Activated T-helper 1 cell treated with anti-CD3 and anti-CD28 coated beads, Interleukin-2, amount 50 U/mL, for 16 hours (primary cell): ENCODE results near the gene ZNF385C.

ENCODE experiments used
- DNase-seq, 2 donors: peaks; one replicate each; pipeline ENCODE4 v3.0.0-alpha.2; 2020; ENCODE audit warnings: low read depth in 1 of 2, low spot score in 1 of 2

Gene ZNF385C

GRCh38 chr17:42078396-42079043 lies 19.8 kb downstream of the ZNF385C start:
- no peak for DNase-seq

- DNase-seq: no peak
Measured at GRCh38 chr17:42077755-42078154, 20.5 kb downstream of the ZNF385C start.

- DNase-seq: no peak
Measured at GRCh38 chr17:42076797-42077559, 21.3 kb downstream of the ZNF385C start.

DNA sequence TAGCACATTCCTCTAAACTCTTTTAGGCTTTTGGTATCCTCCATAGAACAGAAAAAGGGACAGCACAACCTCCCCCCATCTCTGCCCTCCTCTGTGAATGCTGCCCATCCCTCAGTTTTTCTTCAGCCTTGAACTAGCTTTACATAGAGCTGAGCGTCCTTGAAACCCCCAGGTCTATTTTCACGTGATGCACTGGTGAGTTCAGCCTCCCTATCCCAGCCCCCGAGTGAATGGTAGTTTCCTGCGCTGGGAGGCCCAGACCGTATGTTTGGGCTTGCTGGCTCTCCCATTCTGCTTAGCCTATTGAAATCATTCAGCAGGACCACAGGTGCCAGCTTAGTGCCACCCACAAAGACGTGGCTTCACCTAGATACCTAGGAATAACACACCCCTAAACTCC lies 22.5 kb downstream of the ZNF385C start:
- no peak for DNase-seq

DNA sequence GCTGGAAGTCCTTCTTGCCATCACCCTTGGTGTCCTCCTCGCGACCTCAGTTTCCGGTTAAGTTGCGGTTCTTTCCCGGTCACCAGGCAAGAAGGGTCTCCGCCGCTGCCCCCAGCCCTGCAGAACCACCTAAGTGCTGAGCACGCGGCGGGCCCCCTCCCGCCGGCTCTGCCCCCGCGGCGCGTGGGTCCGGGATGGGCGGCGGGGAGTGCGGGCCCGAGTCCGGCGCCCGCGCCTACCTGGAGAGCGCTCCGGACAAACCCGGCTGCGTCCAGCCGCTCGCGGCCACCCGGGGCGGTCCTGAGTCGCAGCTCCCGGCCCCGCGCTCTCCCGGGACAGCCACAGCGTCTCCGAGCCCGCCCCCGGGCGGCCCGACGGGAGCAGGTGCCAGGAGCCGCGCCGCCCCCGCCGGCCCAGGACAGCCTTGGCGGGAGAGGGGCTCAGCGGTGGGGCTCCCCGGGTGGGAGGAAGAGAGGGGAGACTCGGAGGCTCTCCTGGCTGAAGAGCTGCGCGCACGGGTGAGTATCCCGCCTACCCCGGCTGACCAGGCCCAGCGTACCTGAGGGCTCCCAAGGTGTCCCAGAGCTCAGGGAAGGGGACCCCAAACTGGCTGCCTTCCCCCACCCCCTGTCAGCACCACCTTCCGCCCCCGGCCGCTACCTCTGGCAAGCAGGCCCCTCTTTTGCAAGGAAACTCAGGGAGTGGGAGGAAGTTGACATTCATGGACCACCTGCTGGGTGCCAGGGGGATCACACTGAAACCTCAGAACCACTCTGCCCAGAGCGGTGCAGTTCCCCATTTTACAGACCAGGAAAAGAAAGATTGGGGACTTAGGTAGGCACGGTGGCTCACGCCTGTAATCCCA lies 25.7 kb downstream of the ZNF385C start:
- DNase-seq: no peak

GRCh38 chr17:42071810-42072209 lies 26.5 kb downstream of the ZNF385C start:
- no peak for DNase-seq

GRCh38 chr17:42068979-42069378 lies 29.3 kb downstream of the ZNF385C start:
- no peak for DNase-seq

DNA sequence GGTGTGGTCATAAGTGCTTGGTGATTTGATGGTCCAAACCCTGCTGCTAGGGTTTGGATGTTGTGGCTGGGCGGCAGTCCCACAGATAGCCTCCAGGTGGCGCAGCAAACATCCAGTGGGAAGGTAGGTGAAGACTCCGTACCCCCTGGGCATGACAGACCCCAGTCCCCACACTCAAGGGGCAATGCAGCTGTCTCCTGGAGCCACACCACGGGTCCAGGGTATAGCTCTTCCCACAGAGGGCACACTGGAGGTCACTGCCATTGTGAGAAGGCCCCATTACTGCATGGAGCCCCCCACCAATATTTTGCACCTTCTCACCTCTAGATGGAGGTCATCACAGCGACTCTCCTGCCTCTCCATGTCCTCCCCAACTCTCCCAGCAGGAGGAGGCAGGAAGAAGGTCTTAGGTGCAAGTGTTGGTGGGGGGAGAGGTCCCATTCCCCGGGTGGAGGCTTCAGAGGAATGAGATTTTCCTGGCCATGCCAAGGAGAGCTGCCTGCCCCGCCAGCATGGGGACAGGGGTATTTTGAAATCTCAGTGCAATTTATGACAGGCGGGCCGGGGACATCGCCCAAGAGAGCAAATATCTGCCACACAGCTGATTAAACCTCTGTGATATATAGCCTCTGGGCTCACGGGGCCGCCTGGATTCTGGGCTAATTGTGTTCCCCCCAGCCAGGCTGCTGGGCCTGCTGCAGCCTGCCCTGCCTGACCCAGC lies 30.7 kb downstream of the ZNF385C start:
- peak; percentile 50 to 62 for DNase-seq

DNA sequence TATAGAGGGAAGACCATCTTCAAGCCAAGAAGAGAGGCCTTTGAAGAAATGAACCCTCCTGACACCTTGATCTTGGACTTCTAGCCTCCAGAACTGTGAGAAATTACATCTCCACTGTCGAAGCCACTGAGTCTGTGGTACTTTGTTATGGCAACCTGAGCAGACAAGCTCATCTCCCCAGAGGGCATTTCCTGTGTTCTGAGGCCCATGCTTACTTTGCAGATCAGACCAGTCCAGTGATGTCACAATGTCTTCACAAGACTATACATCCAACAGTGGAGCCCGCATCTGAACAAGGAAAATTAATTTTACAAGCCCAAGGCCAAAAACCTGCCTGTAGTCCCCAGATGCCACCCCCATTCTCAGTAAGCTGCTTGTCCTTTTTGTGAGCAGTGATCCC lies 33.1 kb downstream of the ZNF385C start:
- no peak for DNase-seq

- no peak for DNase-seq
Measured at GRCh38 chr17:42062681-42063080, 35.6 kb downstream of the ZNF385C start.

- DNase-seq: no peak
Measured at GRCh38 chr17:42061646-42062487, 36.4 kb downstream of the ZNF385C start.

GRCh38 chr17:42060231-42060630 lies 38.0 kb downstream of the ZNF385C start:
- no peak for DNase-seq

DNA sequence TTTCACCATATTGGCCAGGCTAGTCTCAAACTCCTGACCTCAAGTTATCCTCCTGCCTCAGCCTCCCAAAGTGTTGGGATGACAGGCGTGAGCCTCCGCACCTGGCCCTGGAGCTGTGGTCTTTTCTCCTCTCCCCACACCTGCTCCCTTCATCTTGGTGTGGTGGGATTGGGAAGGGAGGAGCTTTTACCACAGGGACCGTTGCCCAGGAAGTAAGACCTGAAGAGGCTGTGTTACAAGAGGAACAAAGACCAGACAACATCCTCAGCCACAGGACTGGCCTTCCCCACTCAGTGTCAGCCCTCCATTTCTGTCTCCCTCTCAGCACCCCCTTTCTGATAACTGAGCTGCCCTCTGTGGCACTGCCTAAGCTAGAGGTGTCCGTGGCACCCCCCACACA lies 38.5 kb downstream of the ZNF385C start:
- DNase-seq: no peak

- no peak for DNase-seq
Measured at GRCh38 chr17:42058063-42058462, 40.2 kb downstream of the ZNF385C start.

DNA sequence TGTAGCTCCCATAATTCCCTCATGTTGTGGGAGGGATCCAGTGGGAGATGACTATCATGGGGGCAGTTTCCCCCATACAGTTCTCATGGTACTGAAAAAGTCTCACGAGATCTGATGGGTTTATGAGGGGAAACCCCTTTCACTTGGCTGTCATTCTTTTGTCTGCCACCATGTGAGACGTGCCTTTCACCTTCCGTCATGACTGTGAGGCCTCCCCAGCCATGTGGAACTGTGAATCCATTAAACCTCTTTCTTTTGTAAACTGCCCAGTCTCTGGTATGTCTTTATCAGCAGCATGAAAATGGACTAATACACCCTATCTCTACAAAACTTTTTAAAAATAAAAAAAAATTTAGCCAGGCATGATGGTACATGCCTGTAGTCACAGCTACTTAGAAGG lies 41.6 kb downstream of the ZNF385C start:
- no peak for DNase-seq

DNA sequence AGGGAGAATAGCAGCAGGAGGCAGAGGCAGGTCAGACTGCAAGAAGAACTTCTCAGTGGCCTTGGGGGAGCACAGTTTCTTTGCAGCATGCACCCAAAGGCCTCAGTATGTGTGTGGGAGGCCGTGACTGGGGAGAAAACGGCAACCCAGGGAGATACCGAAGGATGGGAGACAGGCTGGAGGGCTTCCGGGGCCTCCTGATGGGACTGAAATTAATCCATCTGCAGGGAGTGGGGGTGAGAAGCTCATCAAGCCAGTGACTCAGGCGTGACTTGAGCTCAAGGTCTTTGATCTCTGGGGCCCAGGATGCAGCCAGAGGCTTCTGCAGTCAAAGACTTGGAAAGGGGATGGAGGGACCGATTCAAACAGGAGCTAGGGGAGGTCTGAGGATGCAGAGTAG lies 42.8 kb downstream of the ZNF385C start:
- no peak for DNase-seq

- no peak for DNase-seq
Measured at GRCh38 chr17:42055027-42055426, 43.2 kb downstream of the ZNF385C start.

- DNase-seq: no peak
Measured at GRCh38 chr17:42053731-42054500, 44.4 kb downstream of the ZNF385C start.

DNA sequence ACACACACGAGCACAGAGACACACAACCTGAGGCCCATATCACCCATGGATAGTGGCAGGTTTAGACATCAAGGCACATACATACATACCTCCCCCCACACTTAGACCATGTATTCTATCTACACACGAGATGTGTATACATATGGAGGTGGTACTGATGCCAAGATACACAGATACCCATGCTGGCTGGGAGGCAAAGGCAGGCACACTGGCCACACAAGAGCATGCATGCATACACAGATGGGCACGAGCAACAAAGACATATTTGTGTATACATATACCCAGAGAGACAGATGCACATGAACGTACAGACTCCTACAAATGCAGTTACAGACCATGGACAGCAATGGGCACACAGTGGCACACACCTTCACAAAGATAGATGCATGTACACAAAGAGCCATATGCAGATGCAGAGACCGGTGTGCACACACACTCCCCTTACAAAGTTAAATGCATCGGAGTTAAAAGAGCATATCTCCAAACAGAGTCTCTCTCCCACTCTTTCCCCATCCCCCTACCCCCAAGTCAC lies 45.9 kb downstream of the ZNF385C start:
- no peak for DNase-seq
